Esophagus muscularis mucosa (tissue), 4 donors: ENCODE measurements around the gene DSG3. TPM values are rescaled to one million over a fixed set of nuclear protein-coding genes. Genes with fewer than 3 reads are reported as not detected.
"Not testable (repeated sequence)": the region's sequence is repeated elsewhere in the genome, so short reads cannot be mapped to it uniquely, and the experiment has no call there.

Experiments
- DNase-seq: peaks from one replicate; pipeline ENCODE4 v3.0.0-alpha.2; 2017; ENCODE audit errors: extremely low spot score
- H3K27ac ChIP-seq, 4 donors: fragments of 200-600 bp; sonication (generic); replicated peaks in 1 of 4; 1 replicate in 3 of 4; 2 replicates in 1 of 4; pipeline ENCODE4 v1.5.1; 2016 to 2019; ENCODE audit warnings: mild to moderate bottlenecking in 1 of 4
- H3K27me3 ChIP-seq, 4 donors: fragments of 200-600 bp; sonication (generic); one replicate each; pipeline versions ENCODE4 v1.5.1 to v1.6.0; 2016 to 2019
- H3K36me3 ChIP-seq, 4 donors: fragments of 200-600 bp; sonication (generic); one replicate each; pipeline ENCODE4 v1.5.1; 2016 to 2019
- H3K4me1 ChIP-seq, 4 donors: fragments of 200-600 bp; sonication (generic); one replicate each; pipeline ENCODE4 v1.5.1; 2016 to 2019
- H3K4me3 ChIP-seq, 4 donors: fragments of 200-600 bp; sonication (generic); 1 replicate in 2 of 4; 2 replicates in 2 of 4; pipeline ENCODE4 v1.5.1; 2016 to 2019; ENCODE audit warnings: mild to moderate bottlenecking in 4 of 4, moderate library complexity in 1 of 4
- H3K9me3 ChIP-seq, 4 donors: fragments of 200-600 bp; sonication (generic); 1 replicate in 3 of 4; 2 replicates in 1 of 4; pipeline ENCODE4 v1.5.1; 2016 to 2019
- CTCF ChIP-seq, 3 experiments: fragments of 200-600 bp in 2 of 3; fragments of 450-650 bp in 1 of 3; sonication (generic) in 2 of 3; IDR thresholded peaks; one replicate each; pipeline ENCODE4 v1.5.1; 2017 to 2019; ENCODE audit warnings: antibody characterized with exemption in 3 of 3, mild to moderate bottlenecking in 2 of 3, moderate library complexity in 1 of 3
- EP300 ChIP-seq: sonication (generic); formaldehyde crosslinking; IDR thresholded peaks from one replicate; pipeline ENCODE4 v1.6.1; 2017; ENCODE audit warnings: antibody characterized with exemption
- POLR2A ChIP-seq: fragments of 450-650 bp; IDR thresholded peaks from one replicate; pipeline ENCODE4 v1.6.1; 2017; ENCODE audit warnings: antibody characterized with exemption, moderate library complexity, mild to moderate bottlenecking, low read depth
- POLR2AphosphoS5 ChIP-seq, 2 donors: sonication (generic); formaldehyde crosslinking; IDR thresholded peaks; one replicate each; pipeline ENCODE4 v1.6.1; 2017; ENCODE audit warnings: antibody characterized with exemption in 2 of 2
- WGBS: methylation state at CpG from one replicate; pipeline ENCODE4 v1.1.5; 2018; 5-methylcytosine and 5-hydroxymethylcytosine counted together
- intact Hi-C: fragments of 100-400 bp; cut with DNase I; formaldehyde crosslinking; loops from one replicate; pipeline ENCODE4 v1.15.1; 2023
- total RNA-seq, 4 donors: library from RNA; depleted of rRNA; stranded (reverse); fragments of >200 nt; gene quantifications; one replicate each; pipeline versions ENCODE4 v1.1.0 to v1.2.1, GENCODE V29; 2016

DSG3 gene
- total RNA-seq, 4 donors from 2014 or later = under 0.01 TPM; not detected in 3

GRCh38 chr18:31492671-31493070 lies 45.1 kb downstream of the DSG3 start:
- intact Hi-C loops = no loop called here
- DNase-seq = no peak
- 90% methylated on average over 9 of the region's 9 CpGs for WGBS
- Histone ChIP-seq H3K9me3 (no peaks in the 10 kb centered on the region), H3K27ac (no peak overlapping the region), H3K36me3 (no peaks in the 10 kb centered on the region), H3K4me3 (no peak overlapping the region), H3K4me1 (peaks cover 0 to 3% (median 2%) of the 10 kb centered on the region in 4 donors), H3K27me3 (peaks cover 0 to 3% (median 0%) of the 10 kb centered on the region in 4 donors)
- TF ChIP-seq CTCF (IDR thresholded peaks at IDR 0.05) (no peak), EP300 (no peak), POLR2AphosphoS5 (IDR thresholded peaks at IDR 0.05) (no peak), POLR2A (no peak)

GRCh38 chr18:31493171-31493570 lies 45.6 kb downstream of the DSG3 start:
- Histone ChIP-seq H3K9me3 (no peaks in the 10 kb centered on the region), H3K27ac (no peak overlapping the region), H3K4me1 (peaks cover 0 to 8% (median 7%) of the 10 kb centered on the region in 4 donors), H3K4me3 (no peak overlapping the region), H3K27me3 (peaks cover 0 to 8% (median under 1%) of the 10 kb centered on the region in 4 donors), H3K36me3 (no peaks in the 10 kb centered on the region)
- TF ChIP-seq CTCF (IDR thresholded peaks at IDR 0.05) = no peak
- no peak for TF ChIP-seq POLR2AphosphoS5 (IDR thresholded peaks at IDR 0.05)
- no peak for TF ChIP-seq POLR2A
- TF ChIP-seq EP300 = no peak
- 91% methylated on average over 7 of the region's 7 CpGs for WGBS
- DNase-seq = no peak
- intact Hi-C loops = no loop called here

- peaks cover 0 to 15% (median 15%) of the 10 kb centered on the region in 4 donors for H3K4me1 ChIP-seq
- intact Hi-C loops = no loop called here
- H3K27me3 ChIP-seq = peaks cover 0 to 12% (median 3%) of the 10 kb centered on the region in 4 donors
- H3K9me3 ChIP-seq = no peaks in the 10 kb centered on the region
- no peak overlapping the region for H3K27ac ChIP-seq
- TF ChIP-seq POLR2AphosphoS5 (IDR thresholded peaks at IDR 0.05) (no peak), POLR2A (no peak), EP300 (no peak), CTCF (IDR thresholded peaks at IDR 0.05) (no peak)
- no peak for DNase-seq
- H3K36me3 ChIP-seq = no peaks in the 10 kb centered on the region
- no peak overlapping the region for H3K4me3 ChIP-seq
Observed at GRCh38 chr18:31493941-31494340, 46.4 kb downstream of the DSG3 start.

GRCh38 chr18:31494705-31495244 lies 47.2 kb downstream of the DSG3 start:
- Histone ChIP-seq H3K27me3 (peaks cover 0 to 17% (median 3%) of the 10 kb centered on the region in 4 donors), H3K4me1 (peaks cover 0 to 18% (median 17%) of the 10 kb centered on the region in 4 donors)
- H3K9me3 ChIP-seq, H3K36me3 ChIP-seq, DNase-seq, H3K27ac ChIP-seq, intact Hi-C loops, H3K4me3 ChIP-seq: not testable (repeated sequence)
- WGBS = 84% methylated on average over 2 of the region's 2 CpGs

- Histone ChIP-seq H3K27ac (no peak overlapping the region), H3K27me3 (peaks cover 0 to 17% (median 5%) of the 10 kb centered on the region in 4 donors), H3K4me3 (peak overlapping the region; percentile 55 to 73 (median 64)), H3K36me3 (no peaks in the 10 kb centered on the region), H3K9me3 (no peaks in the 10 kb centered on the region), H3K4me1 (peaks cover 0 to 18% (median 17%) of the 10 kb centered on the region in 4 donors)
- WGBS = 47% methylated on average over 12 of the region's 25 CpGs
- TF ChIP-seq POLR2A (no peak), CTCF (IDR thresholded peaks at IDR 0.05) (no peak), POLR2AphosphoS5 (IDR thresholded peaks at IDR 0.05) (no peak), EP300 (no peak)
- no peak for DNase-seq
- intact Hi-C loops = no loop called here
Observed at GRCh38 chr18:31497404-31497835, 49.9 kb downstream of the DSG3 start.
